Lung (tissue), 12 donors: Measurements from ENCODE around the gene ZNF280B. TPM values are rescaled to one million over a fixed set of nuclear protein-coding genes. Genes with fewer than 3 reads are reported as not detected.
"Not testable (repeated sequence)": the region's sequence is repeated elsewhere in the genome, so short reads cannot be mapped to it uniquely, and the experiment has no call there.

ENCODE experiments used
- ATAC-seq: fragments of 200-7000 bp; cut with Tn5 transposase; one replicate; pipeline ENCODE4 v1.9.1; 2020; ENCODE audit warnings: moderate number of reproducible peaks; ENCODE audit not compliant: insufficient read depth, low FRiP score
- DNase-seq, 3 donors: peaks; one replicate each; pipeline ENCODE4 v3.0.0-alpha.2; 2013 to 2017
- H3K27ac ChIP-seq, 2 donors: one replicate each; pipeline ENCODE4 v1.5.1; 2013; ENCODE audit warnings: mild to moderate bottlenecking in 2 of 2, moderate library complexity in 2 of 2, control low read depth in 1 of 2, inconsistent platforms in 1 of 2, low read depth in 1 of 2, low read length in 1 of 2
- H3K27me3 ChIP-seq, 3 donors: one replicate each; pipeline ENCODE4 v1.5.1; 2013; ENCODE audit warnings: low read length in 2 of 3; ENCODE audit not compliant: control insufficient read depth in 3 of 3, insufficient read depth in 3 of 3
- H3K36me3 ChIP-seq, 4 donors: one replicate each; pipeline ENCODE4 v1.5.1; 2013; ENCODE audit warnings: low read length in 4 of 4, mild to moderate bottlenecking in 1 of 4, moderate library complexity in 1 of 4; ENCODE audit not compliant: control insufficient read depth in 4 of 4, insufficient read depth in 4 of 4
- H3K4me1 ChIP-seq, 5 donors: one replicate each; pipeline ENCODE4 v1.5.1; 2013; ENCODE audit warnings: low read length in 5 of 5, mild to moderate bottlenecking in 2 of 5, moderate library complexity in 1 of 5; ENCODE audit not compliant: control insufficient read depth in 5 of 5, insufficient read depth in 5 of 5
- H3K4me3 ChIP-seq: one replicate; pipeline ENCODE4 v1.5.1; 2013; ENCODE audit warnings: mild to moderate bottlenecking, control low read depth, moderate library complexity
- H3K9ac ChIP-seq, 2 donors: one replicate each; pipeline ENCODE4 v1.5.1; 2013; ENCODE audit warnings: low read length in 2 of 2, control low read depth in 1 of 2; ENCODE audit not compliant: insufficient read depth in 1 of 2
- H3K9me3 ChIP-seq, 4 donors: one replicate each; pipeline ENCODE4 v1.5.1; 2013; ENCODE audit warnings: low read length in 3 of 4, mild to moderate bottlenecking in 1 of 4, moderate library complexity in 1 of 4; ENCODE audit not compliant: control insufficient read depth in 4 of 4, insufficient read depth in 3 of 4
- WGBS, 2 donors: extraction: QIAGEN DNeasy Blood & Tissue Kit; methylation state at CpG; one replicate each; pipeline ENCODE4 v1.1.7; 2013; 5-methylcytosine and 5-hydroxymethylcytosine counted together
- polyA plus RNA-seq, 2 donors: library from polyadenylated mRNA; stranded (reverse); fragments of 200-250 nt; gene quantifications; one replicate each; pipeline ENCODE4 v1.2.1, GENCODE V29; 2013
- total RNA-seq, 2 donors: library from RNA; depleted of rRNA in 1 of 2; stranded (reverse); fragments of >200 nt in 1 of 2; gene quantifications; one replicate each; pipeline ENCODE4 v1.2.1, GENCODE V29; 2014 to 2021
- TF ChIP-seq, protein P1 (sequence below): IDR thresholded peaks from 2 replicates; pipeline ENCODE4 v1.5.1; 2012; ENCODE audit warnings: mild to moderate bottlenecking; ENCODE audit errors: control extremely low read depth, extremely low read depth
- donor health status: control.
- donor health status: control.
- donor health status: Bipolar disorder and iron deficiency.
- donor health status: healthy.
- donor health status: DM: yes; HTN: yes; CAD: no.

Gene ZNF280B
- total and polyA plus RNA-seq, 4 donors = 0.11 to 0.97 (median 0.31) TPM

- Histone ChIP-seq H3K4me3 (no peak overlapping the region), H3K27ac (no peak overlapping the region), H3K27me3 (peaks cover 0 to 7% (median 0%) of the 10 kb centered on the region in 3 donors), H3K9ac (no peak overlapping the region), H3K9me3 (no peaks in the 10 kb centered on the region), H3K4me1 (no peaks in the 10 kb centered on the region), H3K36me3 (no peaks in the 10 kb centered on the region)
- ATAC-seq (no peak), DNase-seq (no peak)
- TF ChIP-seq, protein P1, sequence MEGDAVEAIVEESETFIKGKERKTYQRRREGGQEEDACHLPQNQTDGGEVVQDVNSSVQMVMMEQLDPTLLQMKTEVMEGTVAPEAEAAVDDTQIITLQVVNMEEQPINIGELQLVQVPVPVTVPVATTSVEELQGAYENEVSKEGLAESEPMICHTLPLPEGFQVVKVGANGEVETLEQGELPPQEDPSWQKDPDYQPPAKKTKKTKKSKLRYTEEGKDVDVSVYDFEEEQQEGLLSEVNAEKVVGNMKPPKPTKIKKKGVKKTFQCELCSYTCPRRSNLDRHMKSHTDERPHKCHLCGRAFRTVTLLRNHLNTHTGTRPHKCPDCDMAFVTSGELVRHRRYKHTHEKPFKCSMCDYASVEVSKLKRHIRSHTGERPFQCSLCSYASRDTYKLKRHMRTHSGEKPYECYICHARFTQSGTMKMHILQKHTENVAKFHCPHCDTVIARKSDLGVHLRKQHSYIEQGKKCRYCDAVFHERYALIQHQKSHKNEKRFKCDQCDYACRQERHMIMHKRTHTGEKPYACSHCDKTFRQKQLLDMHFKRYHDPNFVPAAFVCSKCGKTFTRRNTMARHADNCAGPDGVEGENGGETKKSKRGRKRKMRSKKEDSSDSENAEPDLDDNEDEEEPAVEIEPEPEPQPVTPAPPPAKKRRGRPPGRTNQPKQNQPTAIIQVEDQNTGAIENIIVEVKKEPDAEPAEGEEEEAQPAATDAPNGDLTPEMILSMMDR = no peak
Measured at GRCh38 chr22:22515890-22516289, 7.3 kb upstream of the ZNF280B start.

DNA sequence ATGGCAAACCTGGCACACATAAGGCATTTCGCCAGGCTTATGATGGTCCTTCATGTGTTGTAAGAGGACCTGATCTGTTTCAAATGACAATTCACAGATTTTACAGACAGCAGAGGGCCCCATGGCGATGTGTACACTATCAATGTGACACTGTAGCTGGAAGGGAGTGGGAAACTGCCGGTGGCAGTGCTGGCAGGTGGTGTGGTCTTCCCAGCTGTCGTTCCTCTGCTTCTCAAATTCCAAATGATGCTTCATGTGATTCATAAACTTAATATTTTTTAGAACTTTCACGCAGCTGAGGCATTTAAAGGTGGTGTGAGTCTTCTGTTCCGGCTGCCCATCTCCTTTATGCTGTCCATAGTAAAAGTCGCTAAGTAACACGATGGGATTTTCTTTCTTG, 5.9 kb upstream of the ZNF280B start:
- not testable (repeated sequence) for DNase-seq, H3K36me3 ChIP-seq, H3K4me1 ChIP-seq, H3K27me3 ChIP-seq, ATAC-seq, H3K27ac ChIP-seq, H3K9me3 ChIP-seq, H3K4me3 ChIP-seq, H3K9ac ChIP-seq
- WGBS, 2 donors = 54 to 82% methylated on average over 8 of the region's 8 CpGs

GRCh38 chr22:22513619-22514018, 5.1 kb upstream of the ZNF280B start:
- TF ChIP-seq, protein P1 = no peak
- Histone ChIP-seq H3K9me3 (peaks cover 0 to 8% (median 3%) of the 10 kb centered on the region in 4 donors), H3K4me3 (no peak overlapping the region), H3K36me3 (no peaks in the 10 kb centered on the region), H3K9ac (no peak overlapping the region), H3K27ac (no peak overlapping the region), H3K4me1 (no peaks in the 10 kb centered on the region), H3K27me3 (peaks cover 0 to 7% (median 0%) of the 10 kb centered on the region in 3 donors)
- no peak for ATAC-seq
- no peak for DNase-seq
- 94 to 95% methylated on average over 2 of the region's 2 CpGs for WGBS, 2 donors

GRCh38 chr22:22512951-22513350, 4.4 kb upstream of the ZNF280B start:
- Histone ChIP-seq H3K4me3 (no peak overlapping the region), H3K27ac (no peak overlapping the region), H3K9ac (no peak overlapping the region), H3K9me3 (peaks cover 0 to 9% (median 3%) of the 10 kb centered on the region in 4 donors), H3K27me3 (peaks cover 0 to 7% (median 0%) of the 10 kb centered on the region in 3 donors), H3K4me1 (peaks cover 0 to 4% (median 0%) of the 10 kb centered on the region in 5 donors), H3K36me3 (no peaks in the 10 kb centered on the region)
- ATAC-seq = no peak
- WGBS, 2 donors = 78 to 86% methylated on average over 5 of the region's 5 CpGs
- TF ChIP-seq, protein P1 = no peak
- DNase-seq = no peak

DNA sequence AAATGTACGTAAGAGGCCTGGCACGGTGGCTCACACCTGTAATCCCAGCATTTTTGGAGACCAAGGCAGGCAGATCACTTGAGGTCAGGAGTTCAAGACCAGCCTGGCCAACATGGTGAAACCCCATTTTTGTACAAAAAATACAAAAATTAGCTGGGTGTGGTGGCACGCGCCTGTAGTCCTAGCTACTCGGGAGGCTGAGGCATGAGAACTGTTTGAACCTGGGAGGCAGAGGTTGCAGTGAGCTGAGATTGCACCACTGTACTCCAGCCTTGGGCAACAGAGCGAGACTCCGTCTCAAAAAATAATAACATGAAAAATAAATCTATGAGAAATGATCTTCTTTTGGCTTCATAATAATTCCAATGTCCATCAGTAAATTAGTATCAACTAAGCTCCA, 2.3 kb upstream of the ZNF280B start:
- not testable (repeated sequence) for H3K4me1 ChIP-seq, H3K9ac ChIP-seq, DNase-seq, ATAC-seq, H3K27ac ChIP-seq, H3K36me3 ChIP-seq, H3K4me3 ChIP-seq, H3K27me3 ChIP-seq
- WGBS, 2 donors = 95 to 97% methylated on average over 7 of the region's 7 CpGs
- peaks cover 0 to 12% (median 3%) of the 10 kb centered on the region in 4 donors for H3K9me3 ChIP-seq

- 94 to 95% methylated on average over 6 of the region's 6 CpGs for WGBS, 2 donors
- DNase-seq, ATAC-seq, H3K4me3 ChIP-seq, H3K27ac ChIP-seq, H3K4me1 ChIP-seq, H3K27me3 ChIP-seq, H3K9ac ChIP-seq, H3K36me3 ChIP-seq: not testable (repeated sequence)
- peaks cover 0 to 12% (median 3%) of the 10 kb centered on the region in 4 donors for H3K9me3 ChIP-seq
Measured at GRCh38 chr22:22509912-22510311, 1.4 kb upstream of the ZNF280B start.
